Measurements from ENCODE around the gene CPOX.

CPOX gene

GRCh38 chr3:98536456-98537017 lies 56.9 kb downstream of the CPOX start (continued):
- TF ChIP-seq ZNF24 (tag by site-specific recombination; IDR thresholded peaks at IDR 0.05) = no peak

- H3K27ac ChIP-seq (ENCODE audit: extremely low read depth, low read depth, low read length) = no peak overlapping the region
- H3K4me3 ChIP-seq (ENCODE audit: low read depth, low read length) = no peak overlapping the region
- no peaks in the 10 kb centered on the region for H3K36me3 ChIP-seq (ENCODE audit: control insufficient read depth in 2 of 2, insufficient read depth in 1 of 2, low read length in 2 of 2)
- CTCF ChIA-PET = no interaction called here
- no peaks in the 10 kb centered on the region for H3K9me3 ChIP-seq (ENCODE audit: control insufficient read depth, insufficient read depth, low read depth, low read length)
- H3K4me1 ChIP-seq (ENCODE audit: control insufficient read depth, insufficient read depth, low read length) = no peaks in the 10 kb centered on the region
- TF ChIP-seq ZBTB48 (tag by site-specific recombination; IDR thresholded peaks at IDR 0.05) = no peak
- no peak for TF ChIP-seq ZNF292 (tag by site-specific recombination; IDR thresholded peaks at IDR 0.05; ENCODE audit: borderline replicate concordance, low read depth)
- no peak for TF ChIP-seq ZNF747 (tag by site-specific recombination; IDR thresholded peaks at IDR 0.05)
- POLR2A ChIA-PET = no interaction called here
These were observed 58.7 kb downstream of the CPOX start for GRCh38 chr3:98534734-98535133.

GRCh38 chr3:98534168-98534567 lies 59.2 kb downstream of the CPOX start:
- CTCF ChIA-PET = no interaction called here
- H3K4me1 ChIP-seq (ENCODE audit: control insufficient read depth, insufficient read depth, low read length) = no peaks in the 10 kb centered on the region
- POLR2A ChIA-PET = no interaction called here

DNA sequence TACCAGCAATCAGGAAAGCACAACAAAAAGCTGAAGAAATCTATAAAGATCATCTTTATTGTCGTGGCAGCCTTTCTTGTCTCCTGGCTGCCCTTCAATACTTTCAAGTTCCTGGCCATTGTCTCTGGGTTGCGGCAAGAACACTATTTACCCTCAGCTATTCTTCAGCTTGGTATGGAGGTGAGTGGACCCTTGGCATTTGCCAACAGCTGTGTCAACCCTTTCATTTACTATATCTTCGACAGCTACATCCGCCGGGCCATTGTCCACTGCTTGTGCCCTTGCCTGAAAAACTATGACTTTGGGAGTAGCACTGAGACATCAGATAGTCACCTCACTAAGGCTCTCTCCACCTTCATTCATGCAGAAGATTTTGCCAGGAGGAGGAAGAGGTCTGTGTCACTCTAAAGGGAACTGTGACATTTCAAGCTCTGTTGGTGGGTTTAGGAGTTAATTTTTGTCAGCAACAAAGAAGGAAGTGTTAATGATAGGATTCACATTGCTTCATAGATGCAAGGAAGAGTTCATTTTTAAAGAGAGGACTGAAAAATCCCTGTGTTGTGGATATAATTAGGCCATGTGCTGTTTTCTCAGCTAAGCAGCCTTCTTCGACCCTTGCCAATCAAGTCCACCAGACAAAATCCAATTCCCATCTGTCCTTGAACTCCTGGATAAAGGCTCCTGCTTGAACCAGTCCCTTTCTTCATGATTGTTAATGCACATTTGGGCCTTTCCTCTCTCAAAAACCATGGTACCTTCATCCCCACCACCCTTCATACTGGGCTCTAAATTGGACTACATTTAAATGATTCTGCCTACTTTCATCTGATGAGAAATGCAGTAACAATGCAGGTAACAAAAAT lies 60.5 kb downstream of the CPOX start:
- TF ChIP-seq, protein P1, sequence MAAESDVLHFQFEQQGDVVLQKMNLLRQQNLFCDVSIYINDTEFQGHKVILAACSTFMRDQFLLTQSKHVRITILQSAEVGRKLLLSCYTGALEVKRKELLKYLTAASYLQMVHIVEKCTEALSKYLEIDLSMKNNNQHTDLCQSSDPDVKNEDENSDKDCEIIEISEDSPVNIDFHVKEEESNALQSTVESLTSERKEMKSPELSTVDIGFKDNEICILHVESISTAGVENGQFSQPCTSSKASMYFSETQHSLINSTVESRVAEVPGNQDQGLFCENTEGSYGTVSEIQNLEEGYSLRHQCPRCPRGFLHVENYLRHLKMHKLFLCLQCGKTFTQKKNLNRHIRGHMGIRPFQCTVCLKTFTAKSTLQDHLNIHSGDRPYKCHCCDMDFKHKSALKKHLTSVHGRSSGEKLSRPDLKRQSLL (tag by site-specific recombination; IDR thresholded peaks at IDR 0.05) = no peak
- no peak for TF ChIP-seq ZNF768 (tag by site-specific recombination; IDR thresholded peaks at IDR 0.05)
- TF ChIP-seq ZNF514 (tag by site-specific recombination; IDR thresholded peaks at IDR 0.05) = no peak
- no peak for TF ChIP-seq ZIC2 (tag by site-specific recombination; IDR thresholded peaks at IDR 0.05)
- TF ChIP-seq ZNF394 (tag by site-specific recombination; IDR thresholded peaks at IDR 0.05; ENCODE audit: borderline replicate concordance) = no peak
- TF ChIP-seq ZNF626 (tag by site-specific recombination; IDR thresholded peaks at IDR 0.05) = no peak
- TF ChIP-seq ZNF391 (tag by site-specific recombination; IDR thresholded peaks at IDR 0.05; ENCODE audit: borderline replicate concordance, low read depth) = no peak
- no peak for TF ChIP-seq ZNF23 (tag by site-specific recombination; IDR thresholded peaks at IDR 0.05; ENCODE audit: borderline replicate concordance)
- TF ChIP-seq BCL11A (tag by site-specific recombination; IDR thresholded peaks at IDR 0.05; ENCODE audit: low read depth) = no peak
- no peaks in the 10 kb centered on the region for H3K36me3 ChIP-seq (ENCODE audit: control insufficient read depth in 2 of 2, insufficient read depth in 1 of 2, low read length in 2 of 2)
- no peaks in the 10 kb centered on the region for H3K9me3 ChIP-seq (ENCODE audit: control insufficient read depth, insufficient read depth, low read depth, low read length)
- ChIA-PET POLR2A (no interaction called here), CTCF (interaction anchor here (1.0 kb wide), 1 partner anchor 64 kb away, joined by 3 read pairs; no protein-coding TSS in a partner anchor)
- no peak overlapping the region for H3K4me3 ChIP-seq (ENCODE audit: low read depth, low read length)
- H3K4me1 ChIP-seq (ENCODE audit: control insufficient read depth, insufficient read depth, low read length) = no peaks in the 10 kb centered on the region
- H3K27ac ChIP-seq (ENCODE audit: extremely low read depth, low read depth, low read length) = no peak overlapping the region

More at GRCh38 chr3:98534168-98534567, 59.2 kb downstream of the CPOX start:
- Histone ChIP-seq H3K4me3 (ENCODE audit: low read depth, low read length) (no peak overlapping the region), H3K27ac (ENCODE audit: extremely low read depth, low read depth, low read length) (no peak overlapping the region), H3K36me3 (ENCODE audit: control insufficient read depth in 2 of 2, insufficient read depth in 1 of 2, low read length in 2 of 2) (no peaks in the 10 kb centered on the region), H3K9me3 (ENCODE audit: control insufficient read depth, insufficient read depth, low read depth, low read length) (no peaks in the 10 kb centered on the region)
- TF ChIP-seq ZNF561 (tag by site-specific recombination; IDR thresholded peaks at IDR 0.05; ENCODE audit: borderline replicate concordance) = no peak
- no peak for TF ChIP-seq ZNF248 (tag by site-specific recombination; IDR thresholded peaks at IDR 0.05)
- TF ChIP-seq ZNF623 (tag by site-specific recombination; IDR thresholded peaks at IDR 0.05) = no peak
- TF ChIP-seq ZNF654 (tag by site-specific recombination; IDR thresholded peaks at IDR 0.05; ENCODE audit: low read depth) = no peak
- TF ChIP-seq ZNF747 (tag by site-specific recombination; IDR thresholded peaks at IDR 0.05) = no peak

All from HEK293 (cell line).